Gastroesophageal sphincter (tissue), 3 donors: Measurements from ENCODE around the gene ZNF445.

ENCODE experiments used
- POLR2A ChIP-seq, 2 donors: fragments of 450-650 bp; IDR thresholded peaks; one replicate each; pipeline ENCODE4 v1.6.1; 2017; ENCODE audit warnings: antibody characterized with exemption in 2 of 2, mild to moderate bottlenecking in 2 of 2, moderate library complexity in 1 of 2
- POLR2AphosphoS5 ChIP-seq: sonication (generic); formaldehyde crosslinking; IDR thresholded peaks from one replicate; pipeline ENCODE4 v1.6.1; 2017; ENCODE audit warnings: antibody characterized with exemption
- TF ChIP-seq, protein P1 (sequence below), 4 experiments: fragments of 200-600 bp in 2 of 4; fragments of 450-650 bp in 2 of 4; sonication (generic) in 1 of 4; IDR thresholded peaks; one replicate each; pipeline ENCODE4 v1.5.1; 2017 to 2019; ENCODE audit warnings: antibody characterized with exemption in 4 of 4, mild to moderate bottlenecking in 2 of 4, moderate library complexity in 2 of 4

DNA sequence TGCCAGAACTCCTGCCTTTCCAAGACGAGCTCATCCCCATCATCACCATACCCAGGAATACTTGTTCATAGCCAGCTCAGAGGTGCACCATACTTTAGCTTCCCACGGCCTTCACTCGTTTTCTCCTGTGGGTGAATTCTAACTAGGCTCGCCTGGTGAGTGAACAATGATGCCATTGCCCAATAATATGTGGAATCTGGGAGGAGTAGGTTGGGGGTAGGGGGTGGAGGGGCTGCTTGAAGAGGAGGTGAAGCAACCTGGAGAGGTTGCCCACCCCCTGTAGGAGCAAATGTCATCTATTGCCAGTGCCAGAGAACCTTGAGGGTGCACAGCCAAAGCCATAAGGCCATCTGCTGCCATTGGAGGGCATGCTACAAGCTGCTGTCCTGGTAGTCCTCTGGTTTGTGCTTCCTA, 592 bp upstream of the ZNF445 start:
- TF ChIP-seq, protein P1, sequence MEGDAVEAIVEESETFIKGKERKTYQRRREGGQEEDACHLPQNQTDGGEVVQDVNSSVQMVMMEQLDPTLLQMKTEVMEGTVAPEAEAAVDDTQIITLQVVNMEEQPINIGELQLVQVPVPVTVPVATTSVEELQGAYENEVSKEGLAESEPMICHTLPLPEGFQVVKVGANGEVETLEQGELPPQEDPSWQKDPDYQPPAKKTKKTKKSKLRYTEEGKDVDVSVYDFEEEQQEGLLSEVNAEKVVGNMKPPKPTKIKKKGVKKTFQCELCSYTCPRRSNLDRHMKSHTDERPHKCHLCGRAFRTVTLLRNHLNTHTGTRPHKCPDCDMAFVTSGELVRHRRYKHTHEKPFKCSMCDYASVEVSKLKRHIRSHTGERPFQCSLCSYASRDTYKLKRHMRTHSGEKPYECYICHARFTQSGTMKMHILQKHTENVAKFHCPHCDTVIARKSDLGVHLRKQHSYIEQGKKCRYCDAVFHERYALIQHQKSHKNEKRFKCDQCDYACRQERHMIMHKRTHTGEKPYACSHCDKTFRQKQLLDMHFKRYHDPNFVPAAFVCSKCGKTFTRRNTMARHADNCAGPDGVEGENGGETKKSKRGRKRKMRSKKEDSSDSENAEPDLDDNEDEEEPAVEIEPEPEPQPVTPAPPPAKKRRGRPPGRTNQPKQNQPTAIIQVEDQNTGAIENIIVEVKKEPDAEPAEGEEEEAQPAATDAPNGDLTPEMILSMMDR (IDR thresholded peaks at IDR 0.05): no peak
- TF ChIP-seq POLR2A (IDR thresholded peaks at IDR 0.05) (no peak), POLR2AphosphoS5 (no peak)
